Mesenchymal stem cell (in vitro differentiated cells and primary cell): ENCODE data around the gene VWA7.

ENCODE experiments used
- DNase-seq: peaks from one replicate; pipeline ENCODE4 v3.0.0-alpha.2; 2013
- H2AFZ ChIP-seq: one replicate; pipeline ENCODE4 v1.6.1; 2013; ENCODE audit warnings: low read depth, mild to moderate bottlenecking, control low read depth, inconsistent platforms, low read length, moderate library complexity
- H2AK5ac ChIP-seq: 2 replicates; pipeline ENCODE4 v1.6.1; 2013; ENCODE audit warnings: low read length, moderate library complexity, mild to moderate bottlenecking, inconsistent platforms; ENCODE audit not compliant: severe bottlenecking
- H2BK120ac ChIP-seq: one replicate; pipeline ENCODE4 v1.6.1; 2013; ENCODE audit warnings: low read depth, mild to moderate bottlenecking, inconsistent platforms, low read length, moderate library complexity
- H2BK12ac ChIP-seq, 2 experiments: one replicate each; pipeline ENCODE4 v1.6.1; 2013; ENCODE audit warnings: inconsistent platforms in 2 of 2, low read length in 2 of 2, mild to moderate bottlenecking in 2 of 2, moderate library complexity in 2 of 2, control low read depth in 1 of 2
- H2BK15ac ChIP-seq: one replicate; pipeline ENCODE4 v1.6.1; 2013; ENCODE audit warnings: mild to moderate bottlenecking, low read depth, inconsistent platforms; ENCODE audit not compliant: poor library complexity, severe bottlenecking
- H2BK5ac ChIP-seq: 2 replicates; pipeline ENCODE4 v1.6.1; 2013; ENCODE audit warnings: low read depth, mild to moderate bottlenecking, low read length, control low read depth, inconsistent platforms; ENCODE audit not compliant: poor library complexity, severe bottlenecking
- H3K14ac ChIP-seq, 2 experiments: one replicate each; pipeline ENCODE4 v1.6.1; 2013; ENCODE audit warnings: inconsistent platforms in 2 of 2, low read length in 2 of 2, control low read depth in 1 of 2, mild to moderate bottlenecking in 1 of 2, moderate library complexity in 1 of 2
- H3K18ac ChIP-seq, 2 experiments: one replicate each; pipeline ENCODE4 v1.6.1; 2013; ENCODE audit warnings: inconsistent platforms in 2 of 2, low read length in 2 of 2, control low read depth in 1 of 2, low read depth in 1 of 2, mild to moderate bottlenecking in 1 of 2
- H3K23ac ChIP-seq, 2 experiments: one replicate each; pipeline ENCODE4 v1.6.1; 2013; ENCODE audit warnings: inconsistent platforms in 2 of 2, low read length in 2 of 2, mild to moderate bottlenecking in 2 of 2, moderate library complexity in 2 of 2, control low read depth in 1 of 2
- H3K27ac ChIP-seq: 2 replicates; pipeline ENCODE4 v1.5.1; 2013; ENCODE audit warnings: mild to moderate bottlenecking, moderate library complexity, low read length, control low read depth, inconsistent platforms; ENCODE audit not compliant: poor library complexity, severe bottlenecking
- H3K27me3 ChIP-seq, 2 experiments: 2 replicates each; pipeline versions ENCODE4 v1.6.1 to v1.7.0; 2013; ENCODE audit warnings: low read length in 2 of 2, mild to moderate bottlenecking in 2 of 2, moderate library complexity in 2 of 2, control low read depth in 1 of 2, inconsistent platforms in 1 of 2; ENCODE audit not compliant: control insufficient read depth in 1 of 2, insufficient read depth in 1 of 2
- H3K36me3 ChIP-seq, 2 experiments: 2 replicates each; pipeline versions ENCODE4 v1.6.1 to v1.7.0; 2013; ENCODE audit warnings: low read length in 2 of 2, control low read depth in 1 of 2, inconsistent platforms in 1 of 2, low read depth in 1 of 2, mild to moderate bottlenecking in 1 of 2; ENCODE audit not compliant: insufficient read depth in 2 of 2, control insufficient read depth in 1 of 2
- H3K4ac ChIP-seq, 2 experiments: one replicate each; pipeline ENCODE4 v1.6.1; 2013; ENCODE audit warnings: inconsistent platforms in 2 of 2, low read length in 2 of 2, mild to moderate bottlenecking in 2 of 2, moderate library complexity in 2 of 2, control low read depth in 1 of 2, low read depth in 1 of 2
- H3K4me1 ChIP-seq: 2 replicates; pipeline ENCODE4 v1.6.1; 2013; ENCODE audit warnings: low read depth, low read length, control low read depth; ENCODE audit not compliant: control insufficient read depth, insufficient read depth
- H3K4me2 ChIP-seq: 2 replicates; pipeline ENCODE4 v1.6.1; 2013; ENCODE audit warnings: low read length, mild to moderate bottlenecking, inconsistent platforms; ENCODE audit not compliant: poor library complexity, severe bottlenecking
- H3K4me3 ChIP-seq, 2 experiments: 2 replicates each; pipeline versions ENCODE4 v1.5.1 to v1.7.0; 2013; ENCODE audit warnings: low read length in 2 of 2, mild to moderate bottlenecking in 2 of 2, control low read depth in 1 of 2, low read depth in 1 of 2; ENCODE audit not compliant: insufficient read depth in 1 of 2
- H3K79me1 ChIP-seq: replicated peaks from 2 replicates; pipeline ENCODE4 v1.6.1; 2013; ENCODE audit warnings: mild to moderate bottlenecking, control low read depth, low read length, inconsistent platforms; ENCODE audit not compliant: poor library complexity, severe bottlenecking
- H3K9ac ChIP-seq: 2 replicates; pipeline ENCODE4 v1.7.0; 2013; ENCODE audit warnings: mild to moderate bottlenecking, low read length, moderate library complexity
- H3K9me3 ChIP-seq: 2 replicates; pipeline ENCODE4 v1.7.0; 2013; ENCODE audit warnings: mild to moderate bottlenecking, low read length; ENCODE audit not compliant: control insufficient read depth
- H4K8ac ChIP-seq: one replicate; pipeline ENCODE4 v1.6.1; 2013; ENCODE audit warnings: inconsistent platforms, mild to moderate bottlenecking, low read length, moderate library complexity
- H4K91ac ChIP-seq: one replicate; pipeline ENCODE4 v1.6.1; 2013; ENCODE audit warnings: mild to moderate bottlenecking, low read length, inconsistent platforms
- WGBS: methylation state at CpG from one replicate; pipeline ENCODE4 v1.1.7; 2013; ENCODE audit warnings: mixed read lengths; 5-methylcytosine and 5-hydroxymethylcytosine counted together

Gene VWA7

GRCh38 chr6:31736768-31737314 lies 40.3 kb downstream of the VWA7 start:
- peak overlapping the region; percentile 59 for H3K27ac ChIP-seq
- peak overlapping the region; percentile 98 for H3K4ac ChIP-seq
- H4K91ac ChIP-seq = peak overlapping the region; percentile 85
- WGBS = 47% methylated on average over 8 of the region's 10 CpGs
- H3K9ac ChIP-seq = peak overlapping the region; percentile 100
- H2AK5ac ChIP-seq = peak overlapping the region; percentile 71
- peak overlapping the region in 1 of 2 experiments; percentile 100 for H3K4me3 ChIP-seq
- H3K36me3 ChIP-seq = peaks cover 21 to 31% of the 10 kb centered on the region in 2 experiments
- H2BK120ac ChIP-seq = peak overlapping the region; percentile 83
- peak overlapping the region; percentile 77 for H2BK15ac ChIP-seq
- H3K27me3 ChIP-seq = no peaks in the 10 kb centered on the region
- H3K18ac ChIP-seq = peak overlapping the region; percentile 87 to 98
- peak overlapping the region; percentile 72 for H3K4me2 ChIP-seq
- H3K23ac ChIP-seq = peak overlapping the region in 1 of 2 experiments; percentile 81
- no peak overlapping the region for H2AFZ ChIP-seq
- no peak overlapping the region for H2BK5ac ChIP-seq
- H3K79me1 ChIP-seq = peaks cover 2% of the 10 kb centered on the region
- H3K14ac ChIP-seq = peak overlapping the region; percentile 89 to 96
- H3K9me3 ChIP-seq = no peaks in the 10 kb centered on the region
- no peak for DNase-seq
- peak overlapping the region; percentile 94 to 99 for H2BK12ac ChIP-seq
- peak overlapping the region; percentile 88 for H4K8ac ChIP-seq
- peaks cover 33% of the 10 kb centered on the region for H3K4me1 ChIP-seq

- H3K27me3 ChIP-seq = no peaks in the 10 kb centered on the region
- peak within 1 kb of the TSS; percentile 47 for H2BK5ac ChIP-seq
- peak within 1 kb of the TSS; percentile 91 to 98 for H3K18ac ChIP-seq
- H3K36me3 ChIP-seq = peaks cover 26 to 33% of the 10 kb centered on the region in 2 experiments
- peak; percentile 91 for DNase-seq
- H2BK120ac ChIP-seq = peak within 1 kb of the TSS; percentile 83
- peak within 1 kb of the TSS; percentile 77 for H2BK15ac ChIP-seq
- peaks cover 2% of the 10 kb centered on the region for H3K79me1 ChIP-seq
- H4K91ac ChIP-seq = peak within 1 kb of the TSS; percentile 96
- H4K8ac ChIP-seq = peak within 1 kb of the TSS; percentile 88
- H3K4ac ChIP-seq = peak within 1 kb of the TSS; percentile 98
- peak within 1 kb of the TSS; percentile 67 to 100 for H3K4me3 ChIP-seq
- H2BK12ac ChIP-seq = peak within 1 kb of the TSS; percentile 94 to 99
- H3K23ac ChIP-seq = peak within 1 kb of the TSS in 1 of 2 experiments; percentile 81
- H3K27ac ChIP-seq = peak within 1 kb of the TSS; percentile 97
- H3K4me1 ChIP-seq = peaks cover 33% of the 10 kb centered on the region
- 0% methylated on average over 10 of the region's 24 CpGs for WGBS
- H2AFZ ChIP-seq = no peak within 1 kb of the TSS
- peak within 1 kb of the TSS; percentile 100 for H3K9ac ChIP-seq
- H3K9me3 ChIP-seq = no peaks in the 10 kb centered on the region
- H3K14ac ChIP-seq = peak within 1 kb of the TSS; percentile 89 to 98
- H3K4me2 ChIP-seq = peak within 1 kb of the TSS; percentile 72
- peak within 1 kb of the TSS; percentile 86 for H2AK5ac ChIP-seq
Measured at GRCh38 chr6:31736021-31736767, 40.9 kb downstream of the VWA7 start, which contains the start of gene CLIC1. Gene CLIC1 (minus strand): TSS chr6:31736530. CDS start chr6:31736300, 230 bp downstream.

GRCh38 chr6:31734821-31735406 lies 42.2 kb downstream of the VWA7 start:
- no peak overlapping the region for H2AFZ ChIP-seq
- peak overlapping the region; percentile 39 to 57 for H3K4ac ChIP-seq
- no peaks in the 10 kb centered on the region for H3K9me3 ChIP-seq
- H3K27me3 ChIP-seq = no peaks in the 10 kb centered on the region
- no peak overlapping the region for H3K14ac ChIP-seq
- H3K9ac ChIP-seq = peak overlapping the region; percentile 100
- no peak overlapping the region for H2BK15ac ChIP-seq
- peak overlapping the region; percentile 72 for H3K4me2 ChIP-seq
- H3K4me3 ChIP-seq = peak overlapping the region; percentile 67 to 100
- H2BK120ac ChIP-seq = peak overlapping the region; percentile 67
- peak overlapping the region; percentile 84 for H4K91ac ChIP-seq
- no peak overlapping the region for H2AK5ac ChIP-seq
- DNase-seq = peak; percentile 81
- H3K27ac ChIP-seq = peak overlapping the region; percentile 97
- 0% methylated on average over 14 of the region's 18 CpGs for WGBS
- H2BK12ac ChIP-seq = peak overlapping the region in 1 of 2 experiments; percentile 57
- peaks cover 36% of the 10 kb centered on the region for H3K4me1 ChIP-seq
- H4K8ac ChIP-seq = peak overlapping the region; percentile 80
- no peak overlapping the region for H3K23ac ChIP-seq
- peaks cover 2% of the 10 kb centered on the region for H3K79me1 ChIP-seq
- peak overlapping the region; percentile 58 for H2BK5ac ChIP-seq
- peak overlapping the region; percentile 37 to 85 for H3K18ac ChIP-seq
- peaks cover 31 to 41% of the 10 kb centered on the region in 2 experiments for H3K36me3 ChIP-seq
